Amygdala (tissue), 56 donors: ENCODE results near the gene RFK.
"Not testable (repeated sequence)": the region's sequence is repeated elsewhere in the genome, so short reads cannot be mapped to it uniquely, and the experiment has no call there.

ENCODE experiments used
- DNase-seq, 56 donors: peaks; one replicate each; lab custom pipeline; 2025; lab: John Stamatoyannopoulos, UW

RFK gene

DNA sequence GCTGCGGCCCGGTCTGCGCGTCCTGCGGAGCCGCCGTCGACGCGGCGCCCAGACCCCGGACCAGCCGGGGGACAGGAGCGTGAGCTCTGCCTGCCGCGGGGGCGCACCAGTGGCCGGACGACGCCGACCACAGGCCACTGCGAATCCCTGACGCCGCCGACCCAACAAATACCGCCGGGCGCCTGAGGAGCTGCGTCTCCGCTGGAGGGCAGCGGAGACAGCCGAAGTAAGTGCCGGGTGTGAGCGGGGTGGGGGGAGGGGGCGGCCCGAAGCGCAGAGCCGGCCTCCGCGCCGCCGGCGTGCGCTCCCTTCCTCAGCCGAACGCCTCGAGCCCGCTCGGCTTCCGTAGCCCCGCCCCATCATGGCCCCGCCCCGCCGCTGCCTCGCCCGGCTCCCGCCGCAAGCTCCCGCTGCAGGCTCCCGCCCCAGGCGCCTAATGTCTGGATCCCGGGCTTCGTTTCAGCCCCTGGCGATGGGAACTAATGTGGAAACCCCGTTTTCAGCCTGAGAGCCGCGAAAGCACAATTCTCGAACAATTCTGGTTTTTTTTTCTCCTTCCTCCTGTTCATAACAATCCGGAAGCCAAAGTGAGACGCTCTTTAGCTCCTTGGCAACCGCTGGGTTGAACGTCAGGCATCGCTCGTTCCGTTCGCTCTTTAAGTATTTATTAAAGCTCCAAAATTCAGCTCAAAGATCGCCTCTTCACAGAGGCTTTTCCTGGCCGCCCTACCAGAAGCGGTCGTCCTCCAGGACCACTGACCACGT lies at the start of gene RFK:
Gene RFK, minus strand, starts transcription at position 232 of the 765 bp plus-strand sequence. CDS start 255 bp downstream, outside the sequence.
- DNase-seq, result peak; percentile 49 to 97 (median 87)

DNA sequence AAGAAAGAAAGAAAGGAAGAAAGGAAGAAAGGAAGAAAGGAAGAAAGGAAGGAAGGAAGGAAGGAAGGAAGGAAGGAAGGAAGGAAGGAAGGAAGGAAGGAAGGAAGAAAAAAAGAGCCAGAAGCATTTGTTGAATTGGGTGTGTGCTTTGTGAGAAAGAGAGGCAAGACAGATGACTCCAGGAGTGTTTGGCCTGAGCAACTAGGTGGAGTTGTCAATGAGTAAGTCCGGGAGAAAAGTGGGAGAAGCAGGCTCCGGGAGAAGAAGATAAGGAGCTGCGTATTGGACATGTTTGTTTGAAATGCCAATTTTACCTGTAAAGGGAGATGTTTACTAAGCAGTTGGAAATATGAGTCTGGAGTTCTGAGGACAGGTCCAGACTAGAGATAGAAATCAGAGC lies 49.7 kb upstream of the RFK start:
- DNase-seq, result no peak

DNA sequence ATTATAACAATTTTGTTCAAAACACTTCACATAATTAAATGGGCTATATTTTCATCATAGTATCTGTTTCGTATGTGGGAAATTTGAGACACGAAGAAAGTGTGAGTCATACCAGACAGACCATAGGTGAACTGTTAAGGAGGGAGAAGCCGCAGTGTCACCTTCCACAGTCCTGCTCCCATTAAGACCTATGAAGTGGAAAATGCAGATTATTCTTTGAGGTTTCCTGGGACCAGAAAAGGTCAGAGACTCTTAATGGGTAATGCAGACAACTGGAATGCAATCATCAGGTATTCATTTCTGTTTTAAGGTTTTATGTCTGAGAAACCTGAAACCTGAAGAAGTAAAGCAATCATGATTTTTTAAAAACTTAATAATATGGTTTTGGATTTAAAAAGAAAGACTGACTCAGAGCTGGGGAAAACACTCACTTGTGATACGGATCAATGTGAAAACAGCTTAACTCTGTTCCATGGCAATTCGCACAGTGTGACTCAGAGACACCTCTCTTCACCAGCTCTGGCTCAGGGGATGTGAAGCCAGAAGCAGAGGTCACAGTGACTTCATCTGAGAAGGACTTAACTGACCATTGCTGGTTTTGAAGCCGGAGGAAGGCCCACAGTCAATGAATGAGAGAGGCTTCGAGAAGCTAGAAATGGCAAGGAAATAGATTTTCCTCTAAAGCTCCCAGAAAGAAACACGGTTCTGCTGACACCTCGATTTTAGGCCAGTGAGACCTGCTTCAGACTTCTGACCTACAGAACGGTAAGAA lies 47.5 kb upstream of the RFK start:
- DNase-seq, result no peak

DNA sequence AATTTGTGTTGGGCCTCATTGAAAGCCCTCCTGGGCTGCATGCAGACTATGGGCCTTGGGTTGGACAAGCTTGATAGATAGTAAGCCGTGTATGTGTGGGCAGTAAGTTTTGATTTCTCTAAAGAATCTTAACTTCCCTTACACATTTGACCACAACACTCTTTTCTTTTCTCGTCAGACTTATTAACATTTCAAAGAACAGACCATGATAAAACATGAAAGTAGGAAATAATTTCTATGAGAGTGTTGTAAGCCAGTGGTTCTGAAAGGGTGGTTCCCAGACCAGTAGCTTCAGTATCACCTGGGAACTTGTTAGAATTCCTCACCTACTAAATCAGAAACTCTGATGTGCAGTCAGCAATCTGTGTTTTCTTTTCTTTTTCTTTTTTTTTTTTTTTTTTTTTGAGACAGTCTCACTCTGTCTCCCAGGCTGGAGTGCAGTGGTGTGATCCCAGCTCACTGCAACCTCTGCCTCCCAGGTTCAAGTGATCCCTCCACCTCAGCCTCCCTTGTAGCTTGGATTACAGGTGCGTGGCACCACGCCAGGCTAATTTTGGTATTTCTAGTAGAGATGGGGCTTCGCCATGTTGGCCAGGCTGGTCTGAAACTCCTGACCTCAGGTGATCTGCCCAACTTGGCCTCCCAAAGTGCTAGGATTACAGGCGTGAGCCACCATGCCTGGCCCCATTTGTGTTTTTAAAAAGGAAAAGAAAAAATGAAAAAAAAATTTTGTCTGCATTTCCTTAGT lies 44.8 kb upstream of the RFK start:
- DNase-seq, result no peak

DNA sequence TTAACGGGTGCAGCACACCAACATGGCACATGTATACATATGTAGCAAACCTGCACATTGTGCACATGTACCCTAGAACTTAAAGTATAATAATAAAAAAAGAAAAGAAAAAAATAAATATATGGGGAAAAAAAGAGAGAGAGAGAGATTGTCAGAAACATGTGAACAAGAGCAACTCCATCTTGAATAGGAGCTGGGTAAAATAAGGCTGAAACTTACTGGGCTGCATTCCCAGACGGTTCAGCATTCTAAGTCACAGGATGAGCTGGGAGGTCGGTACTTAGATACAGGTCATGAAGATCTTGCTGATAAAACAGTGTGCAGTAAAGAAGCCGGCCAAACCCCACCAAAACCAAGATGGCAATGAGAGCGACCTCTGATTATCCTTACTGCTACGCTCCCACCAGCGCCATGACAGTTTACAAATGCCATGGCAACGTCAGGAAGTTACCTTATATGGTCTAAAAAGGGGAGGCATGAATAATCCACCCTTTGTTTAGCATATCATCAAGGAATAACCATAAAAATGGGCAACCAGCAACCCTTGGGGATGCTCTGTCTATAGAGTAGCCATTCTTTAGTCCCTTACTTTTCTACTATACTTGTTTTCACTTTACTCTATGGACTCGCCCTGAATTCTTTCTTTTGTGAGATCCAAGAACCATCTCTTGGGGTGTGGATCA lies 42.9 kb upstream of the RFK start:
- DNase-seq, result not testable (repeated sequence)

DNA sequence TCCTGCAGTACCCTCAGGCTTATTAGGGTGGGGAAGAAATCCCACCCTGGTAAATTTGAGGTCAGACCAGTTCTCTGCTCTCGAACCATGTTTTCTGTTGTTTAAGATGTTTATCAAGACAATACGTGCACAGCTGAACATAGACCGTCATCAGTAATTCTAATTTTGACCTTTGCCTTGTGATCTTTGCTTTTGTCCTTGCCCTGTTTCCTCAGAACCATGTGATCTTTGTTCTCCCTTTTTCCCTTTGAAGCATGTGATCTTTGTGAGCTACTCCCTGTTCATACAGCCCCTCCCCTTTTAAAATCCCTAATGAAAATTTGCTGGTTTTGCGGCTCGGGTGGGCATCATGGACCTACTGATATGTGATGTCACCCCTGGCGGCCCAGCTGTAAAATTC lies 40.7 kb upstream of the RFK start:
- not testable (repeated sequence) for DNase-seq

DNA sequence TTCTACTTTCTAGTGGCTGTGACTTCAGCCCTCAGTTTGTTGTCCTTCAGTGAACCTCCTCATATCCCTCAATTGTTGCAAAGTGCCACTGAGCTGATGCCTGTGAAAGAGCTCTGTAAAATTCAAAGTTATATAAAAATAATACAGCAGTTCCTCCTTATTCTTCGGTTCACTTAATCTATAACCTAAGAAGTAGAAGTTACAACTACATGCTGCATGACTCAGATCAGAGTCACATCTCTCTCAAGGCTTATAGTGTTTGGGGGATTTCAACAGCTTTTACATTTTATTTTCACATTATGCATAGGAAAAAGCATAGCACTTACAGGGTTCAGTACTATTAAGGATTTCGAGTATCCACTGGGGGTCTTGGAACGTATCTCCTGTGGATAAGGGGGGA lies 39.6 kb upstream of the RFK start:
- no peak for DNase-seq

DNA sequence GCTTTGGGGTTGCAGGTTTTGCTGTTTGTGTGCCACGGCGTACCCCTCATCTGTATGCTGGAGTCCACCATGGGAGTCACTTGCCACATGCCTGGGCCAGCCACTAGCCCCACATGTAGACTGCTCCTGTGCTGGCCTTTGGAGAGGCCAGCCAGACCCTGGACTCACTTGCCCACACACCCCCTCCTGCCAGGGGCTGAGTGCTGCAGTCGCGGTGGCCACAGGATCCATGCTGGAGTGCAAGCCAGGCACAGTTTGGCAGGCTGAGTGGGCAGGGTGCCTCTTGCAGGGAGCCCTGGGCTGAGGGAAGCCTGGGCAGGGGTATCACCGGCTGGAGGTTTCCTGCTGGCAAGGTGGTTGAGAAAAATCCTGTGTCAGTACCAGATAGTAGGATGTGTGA lies 39.2 kb upstream of the RFK start:
- no peak for DNase-seq

DNA sequence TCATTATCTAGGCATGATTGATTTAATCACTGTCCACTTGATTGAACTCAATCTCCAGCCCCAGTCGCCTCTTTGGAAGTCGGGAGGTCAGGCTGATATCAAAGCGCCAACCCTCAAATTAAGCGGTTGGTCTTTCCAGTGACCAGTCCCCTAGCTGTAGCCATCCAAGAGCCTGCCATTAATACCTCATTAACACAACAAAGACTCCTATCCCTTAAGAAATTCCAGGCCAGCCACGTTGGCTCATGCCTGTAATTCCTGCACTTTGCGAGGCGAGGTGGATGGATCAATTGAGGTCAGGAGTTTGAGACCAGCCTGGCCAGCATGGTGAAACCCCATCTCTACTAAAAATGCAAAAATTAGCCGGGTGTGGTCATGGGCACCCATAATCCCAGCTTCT lies 37.4 kb upstream of the RFK start:
- no peak for DNase-seq

DNA sequence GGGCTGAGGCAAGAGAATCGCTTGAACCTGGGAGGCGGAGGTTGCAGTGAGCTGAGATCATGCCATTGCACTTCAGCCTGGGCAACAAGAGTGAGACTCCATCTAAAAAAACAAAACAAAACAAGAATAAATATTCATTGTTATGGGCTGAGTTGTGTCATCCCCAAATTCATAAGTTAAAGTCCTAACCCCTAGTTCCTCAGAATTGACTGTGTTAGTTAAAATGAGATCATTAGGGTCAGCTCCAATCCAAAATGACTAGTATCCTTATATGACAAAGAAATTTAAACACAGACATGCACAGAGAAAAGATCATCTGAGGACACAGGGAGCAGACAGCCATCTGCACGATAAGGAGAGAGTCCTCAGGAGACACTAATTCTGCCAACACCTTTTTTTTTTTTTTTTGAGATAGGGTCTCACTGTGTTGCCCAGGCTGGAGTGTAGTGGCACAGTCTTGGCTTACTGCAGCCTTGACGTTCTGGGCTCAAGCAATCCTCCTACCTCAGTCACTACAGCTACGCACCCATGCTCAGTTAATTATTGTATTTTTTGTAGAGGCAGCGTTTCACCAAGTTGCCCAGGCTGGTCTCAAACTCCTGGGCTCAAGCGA lies 32.7 kb upstream of the RFK start:
- no peak for DNase-seq

DNA sequence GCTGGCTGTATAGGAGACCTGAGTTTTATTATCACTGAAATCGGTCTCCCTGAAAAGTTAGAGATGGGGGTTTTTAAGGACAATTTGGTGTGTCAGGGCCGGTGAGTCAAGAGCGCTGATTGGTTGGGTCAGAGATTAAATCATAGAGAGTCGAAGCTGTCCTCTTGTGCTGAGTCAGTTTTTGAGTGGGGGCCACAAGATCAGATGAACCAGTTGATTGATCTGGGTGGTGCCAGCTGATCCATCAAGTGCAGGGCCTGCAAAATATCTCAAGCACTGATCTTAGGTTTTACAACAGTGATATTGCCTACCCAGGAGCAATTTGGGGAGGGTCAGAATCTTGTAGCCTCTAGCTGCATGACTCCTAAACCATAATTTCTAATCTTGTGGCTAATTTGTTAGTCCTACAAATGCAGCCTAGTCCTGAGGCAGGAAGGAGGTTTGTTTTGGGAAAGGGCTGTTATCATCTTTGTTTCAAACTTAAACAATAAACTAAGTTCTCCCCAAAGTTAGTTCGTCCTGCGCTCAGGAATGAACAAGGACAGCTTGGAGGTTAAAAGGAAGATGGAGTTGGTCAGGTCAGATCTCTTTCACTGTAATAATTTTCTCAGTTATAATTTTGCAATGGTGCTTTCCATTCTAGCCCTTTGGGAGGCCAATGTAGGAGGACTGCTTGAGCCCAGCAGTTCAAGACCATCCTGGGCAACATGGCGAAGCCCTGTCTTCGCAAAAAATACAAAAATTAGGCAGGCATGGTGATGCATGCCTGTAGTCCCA lies 31.6 kb upstream of the RFK start:
- no peak for DNase-seq

DNA sequence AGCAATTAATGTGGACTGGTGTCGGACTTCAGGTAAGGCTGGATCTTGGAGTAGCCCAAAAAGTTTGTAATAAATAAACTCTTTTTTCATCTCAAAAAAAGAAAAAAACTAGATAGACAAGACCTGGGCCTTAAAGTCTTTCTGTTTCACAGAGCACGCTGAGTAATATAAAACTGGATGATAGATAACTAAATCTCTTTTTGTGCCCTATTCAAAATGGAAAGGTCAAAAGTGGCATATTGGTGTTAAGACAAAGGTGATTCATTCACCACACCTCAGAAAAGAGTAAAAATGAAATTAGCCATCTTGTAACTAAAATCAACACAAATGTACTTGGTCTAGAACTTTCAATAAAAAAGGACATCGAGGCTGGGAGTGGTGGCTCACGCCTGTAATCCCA lies 30.3 kb upstream of the RFK start:
- no peak for DNase-seq

DNA sequence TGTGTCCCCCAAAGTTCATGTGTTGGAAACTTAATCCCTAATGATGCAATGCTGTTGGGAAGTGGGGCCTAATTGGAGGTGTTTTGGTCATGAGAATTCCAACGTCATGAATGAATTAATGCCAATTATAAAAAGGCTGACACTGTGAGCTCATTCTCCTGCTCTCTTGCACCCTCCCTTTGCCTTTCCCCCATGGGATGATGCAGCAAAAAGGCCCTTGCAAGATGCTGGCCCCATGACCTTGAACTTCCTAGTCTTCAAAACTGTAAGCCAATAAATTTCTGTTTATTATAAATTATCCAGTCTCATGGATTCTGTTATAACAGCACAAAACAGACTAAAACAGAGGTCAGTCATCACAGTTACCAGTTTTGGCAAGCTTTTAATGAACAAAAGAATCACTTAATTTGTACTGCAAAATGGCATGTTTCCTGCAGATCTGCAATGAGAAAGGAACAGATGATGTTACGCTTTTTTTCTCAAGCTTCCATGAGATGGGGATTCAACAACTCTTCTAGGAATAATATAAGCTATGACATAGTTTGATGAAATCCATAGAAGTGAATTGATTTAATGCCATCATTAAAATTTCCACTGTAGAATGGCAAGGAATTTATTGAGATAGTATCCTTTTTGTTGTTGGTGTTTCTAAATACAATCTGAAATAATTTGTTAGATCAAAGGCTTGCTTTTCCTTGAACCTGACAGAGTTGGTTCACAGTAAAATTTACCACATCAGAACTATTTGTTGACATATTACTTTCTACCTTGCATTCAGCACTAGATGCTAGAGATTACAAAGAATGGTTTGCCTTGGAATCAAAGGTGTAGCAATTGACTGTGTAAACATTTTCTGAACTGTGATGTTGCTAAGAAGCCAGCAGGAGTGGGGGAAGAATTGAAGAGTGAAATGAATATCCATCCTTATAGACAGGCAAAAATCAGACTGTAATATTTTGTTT lies 29.3 kb upstream of the RFK start:
- DNase-seq, result no peak

DNA sequence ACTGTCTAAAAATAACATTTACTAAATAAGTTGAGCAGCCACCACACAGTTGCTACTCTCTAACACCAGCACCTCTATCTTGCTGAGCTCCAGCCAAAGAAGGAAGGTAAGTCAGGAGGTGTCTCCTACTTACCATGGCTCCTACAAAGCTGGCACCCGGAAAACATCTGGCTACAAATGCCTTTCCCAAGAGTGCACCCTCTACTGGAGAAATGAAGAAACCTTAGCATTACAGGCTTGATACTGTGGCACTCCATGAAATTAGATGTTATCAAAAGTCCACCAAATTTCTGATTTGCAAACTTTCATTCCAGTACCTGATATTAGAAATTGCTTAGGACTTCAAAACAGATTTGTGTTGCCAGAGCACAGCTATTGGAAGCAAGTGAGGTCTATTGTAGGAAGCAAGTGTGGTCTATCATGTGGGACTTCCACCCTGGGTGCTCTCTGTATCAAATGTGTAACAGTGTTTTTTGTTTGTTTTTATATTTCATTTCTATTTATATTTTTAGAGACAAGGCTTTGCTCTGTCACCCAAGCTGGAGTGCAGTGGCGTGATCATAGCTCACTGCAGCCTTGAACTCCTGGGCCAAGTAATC lies 25.7 kb upstream of the RFK start:
- DNase-seq, result no peak

DNA sequence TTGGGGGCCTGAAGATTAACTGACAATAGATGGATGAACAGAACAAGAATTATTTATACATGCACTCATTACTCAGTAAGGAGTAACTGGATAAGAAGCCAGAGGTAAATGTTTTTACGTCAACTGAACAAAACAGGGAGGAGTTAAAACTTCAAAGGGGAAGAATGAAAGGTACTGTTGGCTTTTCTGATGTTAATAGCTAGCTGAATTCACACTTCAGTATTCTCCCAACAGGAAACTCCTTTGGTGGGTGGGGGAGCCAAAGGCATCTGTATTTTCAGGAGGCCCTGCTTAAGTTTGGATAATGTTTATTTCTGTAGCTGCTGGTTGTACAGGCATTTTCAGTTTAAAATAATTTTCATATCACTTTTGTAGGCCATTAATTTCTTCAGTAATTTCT lies 23.2 kb upstream of the RFK start:
- no peak for DNase-seq

DNA sequence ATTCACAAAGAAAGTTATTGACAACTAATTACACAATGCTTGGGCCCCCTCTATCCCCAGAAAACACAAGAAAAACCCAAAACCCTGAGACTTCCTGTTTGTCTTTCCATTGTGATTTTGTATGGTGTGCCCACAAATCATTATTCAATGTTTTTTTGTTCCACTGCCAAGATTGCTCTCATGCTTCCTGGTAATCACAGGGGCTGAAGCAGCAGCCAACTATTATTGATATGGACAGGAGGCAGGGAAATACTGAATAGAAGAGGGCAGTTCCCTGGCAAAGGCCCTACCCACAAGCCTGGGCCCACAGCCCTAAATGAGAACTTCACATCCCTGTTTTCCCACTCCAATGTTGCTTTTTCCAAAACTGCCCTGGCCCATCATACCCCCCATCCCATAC lies 21.5 kb upstream of the RFK start:
- no peak for DNase-seq

DNA sequence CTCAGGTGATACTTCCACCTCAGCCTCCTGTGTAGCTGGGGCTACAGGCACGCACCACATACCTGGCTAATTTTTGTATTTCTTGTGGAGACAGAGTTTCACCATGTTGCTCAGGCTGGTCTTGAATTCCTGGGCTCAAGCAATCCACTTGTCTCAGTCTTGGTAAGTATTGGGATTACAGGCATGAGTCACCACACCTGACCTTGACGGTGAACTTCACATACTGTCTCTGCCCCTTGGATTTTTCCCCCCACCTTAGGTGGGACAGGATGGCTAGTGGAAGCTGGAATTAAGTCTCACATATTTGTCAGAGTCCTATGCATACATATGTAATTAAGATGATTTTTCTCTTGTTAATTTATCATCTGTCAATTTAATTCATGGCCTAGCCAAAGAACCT lies 20.9 kb upstream of the RFK start:
- no peak for DNase-seq

DNA sequence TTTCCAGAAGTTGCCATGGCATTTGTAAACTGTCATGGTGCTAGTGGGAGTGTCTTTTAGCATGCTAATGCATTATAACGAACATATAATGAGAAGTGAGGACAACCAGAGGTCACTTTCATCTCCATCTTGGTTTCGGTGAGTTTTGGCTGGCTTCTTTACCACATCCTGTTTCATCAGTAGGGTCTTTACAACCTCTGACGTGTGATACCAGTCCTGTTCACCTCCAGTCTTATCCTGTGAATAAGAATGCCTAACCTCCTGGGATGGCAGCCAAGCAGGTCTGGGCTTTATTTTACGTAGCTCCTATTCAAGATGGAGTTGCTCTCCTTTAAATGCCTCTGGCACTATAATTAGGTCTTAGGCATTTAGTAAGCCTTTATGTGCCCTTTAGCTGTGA lies 20.4 kb upstream of the RFK start:
- no peak for DNase-seq
